Neural progenitor cell (in vitro differentiated cells): Measurements from ENCODE around the gene SEMA4D. TPM values are rescaled to one million over a fixed set of nuclear protein-coding genes. Genes with fewer than 3 reads are reported as not detected.
A peak's percentile ranks its signal among the peaks of the same experiment; 100 is the strongest.

ENCODE experiments used
- DNase-seq: peaks from one replicate; pipeline ENCODE4 v3.0.0-alpha.2; 2016; ENCODE audit warnings: low spot score
- H2AFZ ChIP-seq: fragments of 200-600 bp; sonication (generic); replicated peaks from 2 replicates; pipeline ENCODE4 v1.6.1; 2016; ENCODE audit warnings: antibody characterized with exemption
- H3F3A ChIP-seq: fragments of 200-600 bp; sonication (generic); 2 replicates; pipeline ENCODE4 v1.6.1; 2016; ENCODE audit warnings: antibody characterized with exemption, low read depth
- H3K27ac ChIP-seq: fragments of 200-600 bp; sonication (generic); 2 replicates; pipeline ENCODE4 v1.5.1; 2016; ENCODE audit warnings: mild to moderate bottlenecking
- H3K27me3 ChIP-seq: fragments of 200-600 bp; sonication (generic); 2 replicates; pipeline ENCODE4 v1.6.1; 2016; ENCODE audit warnings: mild to moderate bottlenecking, moderate library complexity
- H3K36me3 ChIP-seq: fragments of 200-600 bp; sonication (generic); 2 replicates; pipeline ENCODE4 v1.5.1; 2016
- H3K4me1 ChIP-seq: fragments of 200-600 bp; sonication (generic); 2 replicates; pipeline ENCODE4 v1.6.1; 2016; ENCODE audit warnings: mixed run types
- H3K4me2 ChIP-seq: fragments of 200-600 bp; sonication (generic); 2 replicates; pipeline ENCODE4 v1.6.1; 2016
- H3K4me3 ChIP-seq: fragments of 200-600 bp; sonication (generic); 2 replicates; pipeline ENCODE4 v1.5.1; 2016
- H3K79me2 ChIP-seq: fragments of 200-600 bp; sonication (generic); 2 replicates; pipeline ENCODE4 v1.6.1; 2016; ENCODE audit warnings: low read depth
- H3K9ac ChIP-seq: fragments of 200-600 bp; sonication (generic); 2 replicates; pipeline ENCODE4 v1.6.1; 2016
- H3K9me3 ChIP-seq: fragments of 200-600 bp; sonication (generic); 2 replicates; pipeline ENCODE4 v1.5.1; 2016; ENCODE audit warnings: low read depth
- H4K20me1 ChIP-seq: fragments of 200-600 bp; sonication (generic); 2 replicates; pipeline ENCODE4 v1.6.1; 2016; ENCODE audit warnings: low read depth
- H3K27ac Mint-ChIP-seq: 3 replicates; pipeline ENCODE4 v1.8.0; 2021; ENCODE audit warnings: mixed read lengths
- H3K27me3 Mint-ChIP-seq: 2 replicates; pipeline ENCODE4 v1.8.0; 2022; ENCODE audit warnings: low read depth, mild to moderate bottlenecking, inconsistent platforms, moderate library complexity, mixed read lengths; ENCODE audit not compliant: insufficient read depth
- H3K36me3 Mint-ChIP-seq: 3 replicates; pipeline ENCODE4 v1.8.0; 2021; ENCODE audit warnings: mixed read lengths
- H3K4me1 Mint-ChIP-seq: 3 replicates; pipeline ENCODE4 v1.8.0; 2021; ENCODE audit warnings: mixed read lengths
- H3K4me3 Mint-ChIP-seq: 3 replicates; pipeline ENCODE4 v1.8.0; 2021; ENCODE audit warnings: mild to moderate bottlenecking, moderate library complexity, mixed read lengths
- H3K9me3 Mint-ChIP-seq: 3 replicates; pipeline ENCODE4 v1.8.0; 2020; ENCODE audit warnings: mixed read lengths
- EZH2 ChIP-seq: fragments of 200-600 bp; sonication (generic); IDR thresholded peaks from 2 replicates; pipeline ENCODE4 v1.6.1; 2017; ENCODE audit warnings: antibody characterized with exemption, mild to moderate bottlenecking, moderate library complexity
- EZH2phosphoT487 ChIP-seq: fragments of 200-600 bp; sonication (generic); IDR thresholded peaks from 2 replicates; pipeline ENCODE4 v1.6.1; 2017; ENCODE audit warnings: antibody characterized with exemption
- total RNA-seq: library from RNA; depleted of rRNA; stranded (reverse); fragments of >200 nt; gene quantifications from 2 replicates; pipeline ENCODE4 v1.2.3, GENCODE V29; 2015; ENCODE audit warnings: low replicate concordance
- TF ChIP-seq, protein P1 (sequence below): fragments of 200-600 bp; sonication (generic); IDR thresholded peaks from 2 replicates; pipeline ENCODE4 v1.5.1; 2017; ENCODE audit warnings: antibody characterized with exemption, mild to moderate bottlenecking

Gene SEMA4D
- total RNA-seq, 1 donor from 2014 or later = 19.1 TPM

GRCh38 chr9:89364666-89365531 lies 133.0 kb downstream of the SEMA4D start:
- peaks cover 14% of the 10 kb centered on the region for H3K4me1 Mint-ChIP-seq
- H3K4me3 Mint-ChIP-seq = no peak overlapping the region
- Histone ChIP-seq H3K4me1 (peaks cover 8% of the 10 kb centered on the region), H3K9me3 (no peaks in the 10 kb centered on the region), H3K27ac (no peak overlapping the region), H3K27me3 (no peaks in the 10 kb centered on the region), H4K20me1 (peaks cover 7% of the 10 kb centered on the region), H2AFZ (no peak overlapping the region), H3K9ac (no peak overlapping the region), H3K4me2 (no peak overlapping the region), H3K4me3 (no peak overlapping the region), H3F3A (peaks cover 7% of the 10 kb centered on the region), H3K36me3 (no peaks in the 10 kb centered on the region), H3K79me2 (no peaks in the 10 kb centered on the region)
- H3K27ac Mint-ChIP-seq = peak overlapping the region; percentile 76
- no peak for DNase-seq
- TF ChIP-seq, protein P1, sequence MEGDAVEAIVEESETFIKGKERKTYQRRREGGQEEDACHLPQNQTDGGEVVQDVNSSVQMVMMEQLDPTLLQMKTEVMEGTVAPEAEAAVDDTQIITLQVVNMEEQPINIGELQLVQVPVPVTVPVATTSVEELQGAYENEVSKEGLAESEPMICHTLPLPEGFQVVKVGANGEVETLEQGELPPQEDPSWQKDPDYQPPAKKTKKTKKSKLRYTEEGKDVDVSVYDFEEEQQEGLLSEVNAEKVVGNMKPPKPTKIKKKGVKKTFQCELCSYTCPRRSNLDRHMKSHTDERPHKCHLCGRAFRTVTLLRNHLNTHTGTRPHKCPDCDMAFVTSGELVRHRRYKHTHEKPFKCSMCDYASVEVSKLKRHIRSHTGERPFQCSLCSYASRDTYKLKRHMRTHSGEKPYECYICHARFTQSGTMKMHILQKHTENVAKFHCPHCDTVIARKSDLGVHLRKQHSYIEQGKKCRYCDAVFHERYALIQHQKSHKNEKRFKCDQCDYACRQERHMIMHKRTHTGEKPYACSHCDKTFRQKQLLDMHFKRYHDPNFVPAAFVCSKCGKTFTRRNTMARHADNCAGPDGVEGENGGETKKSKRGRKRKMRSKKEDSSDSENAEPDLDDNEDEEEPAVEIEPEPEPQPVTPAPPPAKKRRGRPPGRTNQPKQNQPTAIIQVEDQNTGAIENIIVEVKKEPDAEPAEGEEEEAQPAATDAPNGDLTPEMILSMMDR = no peak
- TF ChIP-seq EZH2 (no peak), EZH2phosphoT487 (no peak)
- H3K9me3 Mint-ChIP-seq = no peaks in the 10 kb centered on the region
- peaks cover 2% of the 10 kb centered on the region for H3K27me3 Mint-ChIP-seq
- H3K36me3 Mint-ChIP-seq = peaks cover 20% of the 10 kb centered on the region

GRCh38 chr9:89363921-89364665 lies 133.8 kb downstream of the SEMA4D start:
- Mint-ChIP-seq H3K4me1 (peaks cover 22% of the 10 kb centered on the region), H3K27me3 (peaks cover 2% of the 10 kb centered on the region), H3K9me3 (no peaks in the 10 kb centered on the region), H3K36me3 (peaks cover 21% of the 10 kb centered on the region), H3K4me3 (no peak overlapping the region), H3K27ac (peak overlapping the region; percentile 76)
- H2AFZ ChIP-seq = no peak overlapping the region
- TF ChIP-seq EZH2 = no peak
- TF ChIP-seq, protein P1 = no peak
- no peak for TF ChIP-seq EZH2phosphoT487
- no peak overlapping the region for H3K4me2 ChIP-seq
- H3K4me1 ChIP-seq = peaks cover 13% of the 10 kb centered on the region
- no peaks in the 10 kb centered on the region for H3K9me3 ChIP-seq
- no peak overlapping the region for H3K9ac ChIP-seq
- no peaks in the 10 kb centered on the region for H3K79me2 ChIP-seq
- DNase-seq = no peak
- peaks cover 11% of the 10 kb centered on the region for H4K20me1 ChIP-seq
- no peak overlapping the region for H3K27ac ChIP-seq
- H3K27me3 ChIP-seq = no peaks in the 10 kb centered on the region
- H3K4me3 ChIP-seq = no peak overlapping the region
- no peaks in the 10 kb centered on the region for H3K36me3 ChIP-seq
- H3F3A ChIP-seq = peaks cover 12% of the 10 kb centered on the region

GRCh38 chr9:89363311-89363670 lies 134.6 kb downstream of the SEMA4D start:
- no peak for TF ChIP-seq EZH2phosphoT487
- TF ChIP-seq, protein P1 = no peak
- no peak for TF ChIP-seq EZH2
- Histone ChIP-seq H3K4me1 (peaks cover 17% of the 10 kb centered on the region), H3K79me2 (no peaks in the 10 kb centered on the region), H3F3A (peaks cover 14% of the 10 kb centered on the region), H3K4me3 (no peak overlapping the region), H4K20me1 (peaks cover 11% of the 10 kb centered on the region), H3K27me3 (no peaks in the 10 kb centered on the region), H2AFZ (no peak overlapping the region), H3K27ac (no peak overlapping the region), H3K36me3 (no peaks in the 10 kb centered on the region), H3K4me2 (no peak overlapping the region), H3K9me3 (no peaks in the 10 kb centered on the region), H3K9ac (no peak overlapping the region)
- no peak overlapping the region for H3K4me3 Mint-ChIP-seq
- no peak overlapping the region for H3K27ac Mint-ChIP-seq
- H3K27me3 Mint-ChIP-seq = peaks cover 2% of the 10 kb centered on the region
- H3K4me1 Mint-ChIP-seq = peaks cover 29% of the 10 kb centered on the region
- peaks cover 21% of the 10 kb centered on the region for H3K36me3 Mint-ChIP-seq
- DNase-seq = no peak
- no peaks in the 10 kb centered on the region for H3K9me3 Mint-ChIP-seq
